ENCODE results near the gene MICAL3.

Gene MICAL3

DNA sequence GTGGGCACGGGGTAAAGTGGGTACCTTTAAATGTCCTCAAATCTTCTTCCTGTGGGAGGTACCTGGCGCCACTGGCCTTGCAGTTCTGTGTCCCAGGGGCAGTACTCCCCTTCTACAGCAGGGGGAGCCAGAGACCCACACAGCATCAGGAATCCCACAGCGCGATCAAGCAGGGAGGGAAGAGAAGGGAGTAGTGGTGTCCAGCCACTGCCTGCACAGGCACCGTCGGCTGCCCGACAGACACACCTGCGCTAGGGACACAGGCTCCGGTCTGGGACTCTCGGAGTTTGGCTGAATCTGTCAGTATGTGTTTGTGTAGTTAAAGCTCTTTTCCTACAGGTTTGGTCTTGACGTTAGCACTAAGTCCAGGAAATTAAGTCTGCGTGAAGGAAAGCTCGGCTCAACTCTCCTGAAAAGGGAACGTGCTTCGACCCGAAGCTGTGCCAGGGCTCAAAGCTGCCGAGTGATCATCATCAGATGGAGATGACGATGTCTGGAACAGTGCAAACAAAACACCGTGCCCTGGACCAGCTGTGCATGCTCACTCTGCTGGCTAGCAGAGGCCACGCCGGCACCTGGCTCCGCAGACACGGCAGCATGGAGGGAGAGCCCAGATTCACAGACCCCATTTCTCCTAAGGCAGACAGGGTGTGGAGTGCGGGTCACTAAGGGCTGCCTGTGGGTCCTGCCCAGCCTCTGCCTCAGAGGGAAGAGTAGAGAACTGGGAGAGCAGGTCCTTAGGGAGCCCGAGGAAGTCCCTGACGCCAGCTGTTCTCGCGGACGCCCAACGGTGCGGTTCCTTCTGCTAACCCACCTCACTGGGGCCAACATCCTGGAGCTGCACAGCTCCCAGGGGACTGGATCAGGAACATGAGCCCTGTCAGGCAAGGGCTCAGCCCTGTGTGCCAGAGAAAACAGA, 194.1 kb downstream of the MICAL3 start:
- DNase-seq = peak; percentile 55 to 66

- no peak for DNase-seq
Observed at GRCh38 chr22:17829695-17830042, 194.7 kb downstream of the MICAL3 start.

DNA sequence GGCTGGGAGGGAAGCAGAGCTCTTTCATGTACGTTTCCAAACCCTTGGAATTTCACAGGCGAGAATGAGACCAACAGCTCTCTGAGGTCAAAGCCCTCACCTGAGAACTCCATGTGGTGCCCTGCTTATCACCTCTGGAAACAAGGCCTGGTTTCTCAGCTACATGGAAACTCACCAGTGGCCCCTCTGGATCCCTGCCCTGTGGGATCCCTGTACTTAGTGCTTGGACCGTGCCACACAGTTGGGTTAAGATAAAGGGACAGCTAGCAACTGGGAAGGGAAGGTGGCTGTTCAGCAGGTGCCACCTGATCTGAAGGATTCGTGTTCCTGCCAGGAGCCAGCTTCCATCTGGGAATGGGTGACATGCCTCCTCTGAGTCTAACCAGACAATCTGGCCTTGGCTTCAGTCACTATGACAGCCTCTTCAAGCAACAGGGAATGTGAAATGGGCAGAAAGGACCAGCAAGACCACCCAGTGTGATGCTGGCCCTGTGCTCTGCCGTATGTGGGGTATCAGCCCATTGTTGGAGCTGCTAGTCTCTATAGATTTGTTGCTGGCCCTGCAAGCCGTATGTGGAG, 195.8 kb downstream of the MICAL3 start:
- DNase-seq = no peak

DNA sequence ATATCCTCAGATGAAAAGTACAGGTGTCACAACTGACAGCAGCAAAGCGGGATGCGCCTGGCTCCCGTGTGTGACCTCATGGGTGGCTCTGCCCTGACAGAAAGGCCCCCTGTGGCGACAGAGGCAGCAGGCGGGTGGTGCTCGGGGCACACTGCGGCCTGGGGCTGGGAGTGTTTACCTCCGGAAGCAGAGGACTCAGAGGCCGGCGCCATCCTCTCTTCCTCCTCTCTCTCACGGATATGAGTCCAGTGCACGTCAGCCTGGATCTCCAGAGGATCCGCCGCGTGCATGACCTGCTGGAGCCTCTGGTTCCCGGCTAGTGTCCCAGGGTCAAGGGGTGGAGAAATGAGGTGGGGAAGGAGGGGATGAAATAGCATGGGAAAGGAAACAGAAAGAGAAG, 196.9 kb downstream of the MICAL3 start:
- no peak for DNase-seq

DNA sequence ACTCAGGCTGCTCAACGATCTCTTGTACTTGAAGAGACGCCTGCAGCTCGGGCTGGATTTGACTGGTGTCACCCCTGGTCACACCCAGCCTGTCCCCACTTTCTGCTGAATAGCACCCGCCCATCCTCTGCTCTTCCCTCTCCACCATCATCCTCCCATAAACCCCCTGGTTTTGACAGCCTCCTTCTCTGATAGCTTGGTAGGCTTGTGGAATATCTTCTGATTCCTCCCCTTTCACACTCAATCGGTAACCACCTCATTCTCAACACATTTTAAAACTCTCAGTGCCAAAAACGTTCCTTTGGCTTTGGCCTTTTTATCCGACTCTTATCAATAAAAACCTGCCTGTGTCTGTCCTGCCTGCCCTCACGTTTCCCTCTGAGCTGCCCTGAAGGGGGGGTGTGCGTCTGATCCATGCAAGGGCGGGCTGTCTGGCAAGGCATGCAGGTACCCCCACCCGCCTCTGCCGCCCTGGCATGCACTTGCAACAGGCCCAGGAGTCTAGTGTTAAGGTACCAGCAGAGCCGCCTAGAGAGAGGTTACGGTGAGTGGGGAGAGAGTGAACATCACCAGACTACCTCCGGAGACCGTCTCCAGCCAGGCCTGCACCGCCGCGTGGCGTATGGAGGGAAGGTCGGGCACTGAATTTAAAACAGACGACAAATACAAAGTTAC, 198.3 kb downstream of the MICAL3 start:
- DNase-seq = no peak

DNA sequence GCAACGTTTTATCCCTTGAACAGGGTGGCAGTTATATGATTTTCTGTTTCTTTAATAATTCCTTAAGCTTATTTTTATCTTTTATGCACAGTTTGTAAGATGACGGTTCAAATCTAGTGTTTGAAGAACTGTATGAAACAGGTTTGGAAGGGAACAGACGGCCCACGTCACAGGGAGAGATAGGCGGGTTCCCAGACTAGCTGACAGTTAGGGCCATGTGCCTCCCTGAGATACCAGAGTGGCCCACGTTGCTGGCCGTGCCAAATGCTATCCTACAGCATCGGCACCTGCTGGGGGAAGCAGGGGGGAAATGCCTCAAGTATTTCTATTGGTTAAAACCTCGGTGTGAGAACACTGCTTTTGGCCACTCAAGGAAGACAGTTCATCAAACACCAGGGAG, 199.9 kb downstream of the MICAL3 start:
- DNase-seq = no peak

- no peak for DNase-seq
Observed at GRCh38 chr22:17823964-17824363, 200.4 kb downstream of the MICAL3 start.

- no peak for DNase-seq
Observed at GRCh38 chr22:17823226-17823625, 201.1 kb downstream of the MICAL3 start.

- no peak for DNase-seq
Observed at GRCh38 chr22:17822087-17822486, 202.3 kb downstream of the MICAL3 start.

DNA sequence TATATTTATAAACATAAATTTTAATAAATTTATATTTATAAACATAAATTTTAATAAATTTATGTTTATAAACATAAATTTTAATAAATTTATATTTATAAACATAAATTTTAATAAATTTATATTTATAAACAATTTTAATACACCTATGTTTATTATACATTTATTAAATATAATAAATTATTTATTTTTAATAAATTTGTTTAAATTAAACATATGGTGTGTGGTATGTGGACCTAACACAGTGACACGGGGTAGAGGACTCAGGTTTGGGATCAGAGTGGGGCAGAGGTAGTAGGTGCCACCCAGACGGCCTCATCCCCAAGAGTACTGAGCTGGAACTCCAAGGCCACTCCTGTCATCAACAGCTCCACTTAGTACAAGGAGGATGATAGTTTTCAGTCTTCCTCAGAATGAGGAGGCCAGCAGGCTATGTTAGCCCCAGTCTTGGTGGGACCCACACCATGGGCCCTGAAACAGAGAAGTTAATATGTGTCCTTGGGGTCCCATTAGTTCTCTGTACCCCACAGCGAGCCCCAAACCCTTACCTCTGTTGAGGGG, 203.4 kb downstream of the MICAL3 start:
- no peak for DNase-seq

- DNase-seq = no peak
Observed at GRCh38 chr22:17818649-17819048, 205.7 kb downstream of the MICAL3 start.

DNA sequence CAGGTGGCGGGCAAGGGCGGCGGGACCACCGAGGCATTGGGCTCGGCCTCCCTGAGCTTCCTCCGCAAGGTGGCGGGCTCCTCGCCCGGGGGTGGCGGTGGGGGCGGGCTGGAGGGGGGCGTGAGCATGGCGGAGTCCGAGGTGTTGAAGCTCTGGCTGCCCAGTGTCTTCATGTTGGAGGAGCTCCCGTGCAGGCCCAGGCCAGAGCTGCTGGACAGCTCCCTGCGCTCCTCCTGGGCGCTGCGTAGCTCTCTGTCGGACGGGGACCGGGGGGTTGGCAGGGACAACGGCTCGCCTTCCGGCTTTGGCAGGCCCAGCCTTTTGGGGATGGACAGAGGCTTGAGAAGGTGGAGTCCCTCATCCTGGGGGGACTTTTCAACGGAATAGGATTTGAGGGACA, 206.2 kb downstream of the MICAL3 start:
- no peak for DNase-seq

- no peak for DNase-seq
Observed at GRCh38 chr22:17817511-17818065, 206.8 kb downstream of the MICAL3 start.

- no peak for DNase-seq
Observed at GRCh38 chr22:17817079-17817478, 207.3 kb downstream of the MICAL3 start.

DNA sequence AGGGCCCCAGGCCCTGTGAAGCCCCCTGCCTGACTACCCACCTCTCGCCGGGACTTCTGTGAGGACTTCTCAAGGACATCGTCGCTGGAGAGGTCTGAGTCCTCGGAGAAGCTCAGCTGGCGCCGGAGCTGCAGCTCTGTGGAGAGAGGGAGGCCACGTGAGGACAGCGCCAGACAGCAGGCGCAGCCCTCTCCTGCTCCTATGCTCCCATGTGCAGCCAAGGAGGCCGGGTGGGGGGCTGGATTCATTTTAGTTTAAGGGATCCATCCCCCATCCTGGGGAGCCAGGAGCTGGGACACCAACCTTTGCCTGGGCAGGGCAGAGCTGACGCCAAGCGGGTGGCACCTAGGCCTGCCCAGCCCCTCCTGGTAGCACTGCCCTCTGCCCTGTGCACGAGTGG, 207.7 kb downstream of the MICAL3 start:
- DNase-seq = no peak

- DNase-seq = no peak
Observed at GRCh38 chr22:17815703-17816254, 208.6 kb downstream of the MICAL3 start.

DNA sequence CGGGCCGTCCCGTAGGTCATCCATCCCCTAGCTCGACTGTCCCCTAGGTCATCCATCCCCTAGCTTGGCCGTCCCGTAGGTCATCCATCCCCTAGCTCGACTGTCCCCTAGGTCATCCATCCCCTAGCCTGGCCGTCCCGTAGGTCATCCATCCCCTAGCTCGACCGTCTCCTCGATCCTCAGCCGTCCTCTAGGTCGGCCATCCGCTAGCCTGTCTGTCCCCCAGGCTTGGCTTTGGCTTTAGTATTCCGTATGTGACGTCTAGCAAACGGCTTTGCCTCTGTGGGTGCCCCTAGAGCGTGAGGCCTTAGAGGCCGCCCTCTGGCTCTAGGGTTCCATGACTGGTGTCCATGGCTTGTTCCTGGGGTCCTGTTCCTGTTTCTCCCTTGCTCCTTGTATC, 209.5 kb downstream of the MICAL3 start:
- no peak for DNase-seq

GRCh38 chr22:17814084-17814483, 210.3 kb downstream of the MICAL3 start:
- no peak for DNase-seq

DNA sequence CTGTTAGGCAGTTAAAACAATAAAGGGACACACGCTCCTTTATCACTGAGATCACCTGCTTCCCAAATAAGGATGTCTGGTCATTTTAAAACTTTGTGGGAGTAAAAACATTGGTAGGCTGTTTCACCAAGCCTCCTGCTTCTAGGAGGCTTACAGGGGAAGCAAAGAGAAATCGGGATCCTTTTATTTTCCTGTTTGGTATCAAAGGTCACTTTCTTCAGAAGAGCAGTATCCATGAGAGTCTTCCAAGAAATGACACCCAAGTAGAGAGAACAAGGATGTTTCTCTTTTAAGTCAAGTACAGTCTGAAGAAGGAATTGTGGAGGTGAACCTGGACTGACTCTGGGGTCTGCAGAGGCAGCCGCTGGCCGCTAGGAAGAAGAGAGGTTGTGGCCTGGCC, 213.2 kb downstream of the MICAL3 start:
- no peak for DNase-seq

GRCh38 chr22:17810570-17811116, 213.7 kb downstream of the MICAL3 start:
- DNase-seq = no peak

GRCh38 chr22:17808693-17809403, 215.5 kb downstream of the MICAL3 start:
- DNase-seq = no peak
